ENCODE results near the gene ABCC10. TPM values are rescaled to one million over a fixed set of nuclear protein-coding genes. Genes with fewer than 3 reads are reported as not detected.

The ABCC10 gene
- total and polyA plus RNA-seq, 10 of the 15 experiments (the other 5 are each of a cell fraction or from before 2014, with no cell fraction given): 0.80 to 18.2 (median 6.4) TPM

DNA sequence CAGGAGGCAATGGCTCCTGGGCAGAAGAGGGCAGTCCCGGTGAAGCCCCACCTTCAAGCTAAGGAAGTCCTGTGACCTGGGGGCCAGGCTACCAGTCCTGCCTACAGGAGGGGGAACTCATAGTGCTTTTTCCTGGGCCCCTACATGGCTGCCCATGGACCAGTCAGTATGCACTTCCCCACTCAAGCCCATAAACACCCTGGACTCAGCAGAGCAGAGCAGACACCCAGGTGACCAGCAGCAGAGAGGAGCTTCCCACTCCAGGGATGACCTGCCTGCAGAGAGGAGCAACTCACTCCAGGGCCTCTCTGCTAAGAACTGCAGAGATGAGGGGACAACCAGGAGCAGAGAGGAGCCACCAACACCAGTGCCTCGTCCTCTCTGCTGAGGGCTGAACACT is 14.3 kb upstream of the ABCC10 start:
- Histone ChIP-seq H3K79me2 (ENCODE audit: control insufficient read depth, insufficient read depth, low read length) (no peaks in the 10 kb centered on the region), H4K20me1 (ENCODE audit: control insufficient read depth, insufficient read depth) (no peaks in the 10 kb centered on the region), H3K9ac (ENCODE audit: control insufficient read depth, insufficient read depth, low read length) (no peak overlapping the region), H3K4me3 (no peak overlapping the region), H3K27me3 (replicated peaks in 1 of 2; ENCODE audit: control insufficient read depth in 2 of 2, insufficient read depth in 2 of 2, low read length in 1 of 2) (no peaks in the 10 kb centered on the region), H3K4me2 (ENCODE audit: control insufficient read depth, insufficient read depth) (no peak overlapping the region), H3K9me3 (replicated peaks; ENCODE audit: control insufficient read depth, insufficient read depth, low read length) (peaks cover 1% of the 10 kb centered on the region; the same call in 2 of the 3 replicates), H3K36me3 (ENCODE audit: control insufficient read depth in 2 of 2, insufficient read depth in 2 of 2, low read length in 1 of 2) (peaks cover 0 to 6% of the 10 kb centered on the region in 2 experiments; a peak in 2 of 4 replicates), H3K27ac (ENCODE audit: control insufficient read depth, insufficient read depth) (no peak overlapping the region), H2AFZ (ENCODE audit: control insufficient read depth, low read depth, low read length) (no peak overlapping the region), H3K4me1 (ENCODE audit: control insufficient read depth, insufficient read depth, low read length) (no peaks in the 10 kb centered on the region)
- no peak for ATAC-seq
- CTCF ChIA-PET: interaction anchor here (1.3 kb wide), 1 partner anchor 93 kb away, joined by 4 read pairs; no protein-coding TSS in a partner anchor
- no TSS peak for BruUV-seq (replicated peaks)
- no peak for FAIRE-seq
- RAD21 ChIA-PET (ENCODE audit: unreplicated experiment): no interaction called here
- POLR2A ChIA-PET: interaction anchor here (0.5 kb wide), 1 partner anchor 70 kb away, joined by 5 read pairs; no protein-coding TSS in a partner anchor
- in situ Hi-C loops (cut with MboI): no loop called here
- SMC1A ChIA-PET (ENCODE audit: uncharacterized antibody, unreplicated experiment): no interaction called here
- 43% methylated on average over 2 of the region's 2 CpGs for WGBS (ENCODE audit: insufficient coverage, insufficient replicate concordance, low lambda C conversion rate, missing lambda C conversion rate)
- no peak for DNase-seq (ENCODE audit: low read depth, low spot score)
- intact Hi-C loops (cut with micrococcal nuclease; ENCODE audit: unreplicated experiment): no loop called here
- TF ChIP-seq, protein P1, sequence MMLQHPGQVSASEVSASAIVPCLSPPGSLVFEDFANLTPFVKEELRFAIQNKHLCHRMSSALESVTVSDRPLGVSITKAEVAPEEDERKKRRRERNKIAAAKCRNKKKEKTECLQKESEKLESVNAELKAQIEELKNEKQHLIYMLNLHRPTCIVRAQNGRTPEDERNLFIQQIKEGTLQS (IDR thresholded peaks at IDR 0.05; ENCODE audit: borderline replicate concordance, extremely low read depth, low read depth, low read length): no peak
- TF ChIP-seq, protein P2, sequence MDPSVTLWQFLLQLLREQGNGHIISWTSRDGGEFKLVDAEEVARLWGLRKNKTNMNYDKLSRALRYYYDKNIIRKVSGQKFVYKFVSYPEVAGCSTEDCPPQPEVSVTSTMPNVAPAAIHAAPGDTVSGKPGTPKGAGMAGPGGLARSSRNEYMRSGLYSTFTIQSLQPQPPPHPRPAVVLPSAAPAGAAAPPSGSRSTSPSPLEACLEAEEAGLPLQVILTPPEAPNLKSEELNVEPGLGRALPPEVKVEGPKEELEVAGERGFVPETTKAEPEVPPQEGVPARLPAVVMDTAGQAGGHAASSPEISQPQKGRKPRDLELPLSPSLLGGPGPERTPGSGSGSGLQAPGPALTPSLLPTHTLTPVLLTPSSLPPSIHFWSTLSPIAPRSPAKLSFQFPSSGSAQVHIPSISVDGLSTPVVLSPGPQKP (IDR thresholded peaks at IDR 0.05; ENCODE audit: low read depth, low read length): no peak
- TF ChIP-seq RAD21 (IDR thresholded peaks at IDR 0.05; ENCODE audit: insufficient read depth, low read depth, low read length) (no peak), TCF7 (IDR thresholded peaks at IDR 0.05; ENCODE audit: borderline replicate concordance) (no peak), CEBPB (IDR thresholded peaks at IDR 0.05; ENCODE audit: borderline replicate concordance in 1 of 2, low read depth in 2 of 2, low read length in 2 of 2) (no peak), GABPA (IDR thresholded peaks at IDR 0.05; ENCODE audit: low read depth) (no peak), CHD2 (IDR thresholded peaks at IDR 0.05; ENCODE audit: borderline replicate concordance, low read depth, low read length) (no peak), YY1 (IDR thresholded peaks at IDR 0.05; ENCODE audit: low read depth, low read length) (no peak), RUNX3 (IDR thresholded peaks at IDR 0.05; ENCODE audit: low read length) (no peak), PAX8 (IDR thresholded peaks at IDR 0.05) (no peak), TCF12 (IDR thresholded peaks at IDR 0.05; ENCODE audit: low read depth, low read length) (no peak), FOXM1 (IDR thresholded peaks at IDR 0.05; ENCODE audit: low read depth, low read length) (no peak), CBFB (IDR thresholded peaks at IDR 0.05; ENCODE audit: low read depth) (no peak)
- TF ChIP-seq, protein P3, sequence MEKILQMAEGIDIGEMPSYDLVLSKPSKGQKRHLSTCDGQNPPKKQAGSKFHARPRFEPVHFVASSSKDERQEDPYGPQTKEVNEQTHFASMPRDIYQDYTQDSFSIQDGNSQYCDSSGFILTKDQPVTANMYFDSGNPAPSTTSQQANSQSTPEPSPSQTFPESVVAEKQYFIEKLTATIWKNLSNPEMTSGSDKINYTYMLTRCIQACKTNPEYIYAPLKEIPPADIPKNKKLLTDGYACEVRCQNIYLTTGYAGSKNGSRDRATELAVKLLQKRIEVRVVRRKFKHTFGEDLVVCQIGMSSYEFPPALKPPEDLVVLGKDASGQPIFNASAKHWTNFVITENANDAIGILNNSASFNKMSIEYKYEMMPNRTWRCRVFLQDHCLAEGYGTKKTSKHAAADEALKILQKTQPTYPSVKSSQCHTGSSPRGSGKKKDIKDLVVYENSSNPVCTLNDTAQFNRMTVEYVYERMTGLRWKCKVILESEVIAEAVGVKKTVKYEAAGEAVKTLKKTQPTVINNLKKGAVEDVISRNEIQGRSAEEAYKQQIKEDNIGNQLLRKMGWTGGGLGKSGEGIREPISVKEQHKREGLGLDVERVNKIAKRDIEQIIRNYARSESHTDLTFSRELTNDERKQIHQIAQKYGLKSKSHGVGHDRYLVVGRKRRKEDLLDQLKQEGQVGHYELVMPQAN (conservative IDR thresholded peaks at IDR 0.05): no peak
- TF ChIP-seq, protein P4, sequence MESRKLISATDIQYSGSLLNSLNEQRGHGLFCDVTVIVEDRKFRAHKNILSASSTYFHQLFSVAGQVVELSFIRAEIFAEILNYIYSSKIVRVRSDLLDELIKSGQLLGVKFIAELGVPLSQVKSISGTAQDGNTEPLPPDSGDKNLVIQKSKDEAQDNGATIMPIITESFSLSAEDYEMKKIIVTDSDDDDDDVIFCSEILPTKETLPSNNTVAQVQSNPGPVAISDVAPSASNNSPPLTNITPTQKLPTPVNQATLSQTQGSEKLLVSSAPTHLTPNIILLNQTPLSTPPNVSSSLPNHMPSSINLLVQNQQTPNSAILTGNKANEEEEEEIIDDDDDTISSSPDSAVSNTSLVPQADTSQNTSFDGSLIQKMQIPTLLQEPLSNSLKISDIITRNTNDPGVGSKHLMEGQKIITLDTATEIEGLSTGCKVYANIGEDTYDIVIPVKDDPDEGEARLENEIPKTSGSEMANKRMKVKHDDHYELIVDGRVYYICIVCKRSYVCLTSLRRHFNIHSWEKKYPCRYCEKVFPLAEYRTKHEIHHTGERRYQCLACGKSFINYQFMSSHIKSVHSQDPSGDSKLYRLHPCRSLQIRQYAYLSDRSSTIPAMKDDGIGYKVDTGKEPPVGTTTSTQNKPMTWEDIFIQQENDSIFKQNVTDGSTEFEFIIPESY (IDR thresholded peaks at IDR 0.05): no peak
- TF ChIP-seq, protein P5, sequence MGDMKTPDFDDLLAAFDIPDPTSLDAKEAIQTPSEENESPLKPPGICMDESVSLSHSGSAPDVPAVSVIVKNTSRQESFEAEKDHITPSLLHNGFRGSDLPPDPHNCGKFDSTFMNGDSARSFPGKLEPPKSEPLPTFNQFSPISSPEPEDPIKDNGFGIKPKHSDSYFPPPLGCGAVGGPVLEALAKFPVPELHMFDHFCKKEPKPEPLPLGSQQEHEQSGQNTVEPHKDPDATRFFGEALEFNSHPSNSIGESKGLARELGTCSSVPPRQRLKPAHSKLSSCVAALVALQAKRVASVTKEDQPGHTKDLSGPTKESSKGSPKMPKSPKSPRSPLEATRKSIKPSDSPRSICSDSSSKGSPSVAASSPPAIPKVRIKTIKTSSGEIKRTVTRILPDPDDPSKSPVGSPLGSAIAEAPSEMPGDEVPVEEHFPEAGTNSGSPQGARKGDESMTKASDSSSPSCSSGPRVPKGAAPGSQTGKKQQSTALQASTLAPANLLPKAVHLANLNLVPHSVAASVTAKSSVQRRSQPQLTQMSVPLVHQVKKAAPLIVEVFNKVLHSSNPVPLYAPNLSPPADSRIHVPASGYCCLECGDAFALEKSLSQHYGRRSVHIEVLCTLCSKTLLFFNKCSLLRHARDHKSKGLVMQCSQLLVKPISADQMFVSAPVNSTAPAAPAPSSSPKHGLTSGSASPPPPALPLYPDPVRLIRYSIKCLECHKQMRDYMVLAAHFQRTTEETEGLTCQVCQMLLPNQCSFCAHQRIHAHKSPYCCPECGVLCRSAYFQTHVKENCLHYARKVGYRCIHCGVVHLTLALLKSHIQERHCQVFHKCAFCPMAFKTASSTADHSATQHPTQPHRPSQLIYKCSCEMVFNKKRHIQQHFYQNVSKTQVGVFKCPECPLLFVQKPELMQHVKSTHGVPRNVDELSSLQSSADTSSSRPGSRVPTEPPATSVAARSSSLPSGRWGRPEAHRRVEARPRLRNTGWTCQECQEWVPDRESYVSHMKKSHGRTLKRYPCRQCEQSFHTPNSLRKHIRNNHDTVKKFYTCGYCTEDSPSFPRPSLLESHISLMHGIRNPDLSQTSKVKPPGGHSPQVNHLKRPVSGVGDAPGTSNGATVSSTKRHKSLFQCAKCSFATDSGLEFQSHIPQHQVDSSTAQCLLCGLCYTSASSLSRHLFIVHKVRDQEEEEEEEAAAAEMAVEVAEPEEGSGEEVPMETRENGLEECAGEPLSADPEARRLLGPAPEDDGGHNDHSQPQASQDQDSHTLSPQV (IDR thresholded peaks at IDR 0.05): no peak

Measured in GM12878 (cell line).